HCT116 (cell line): ENCODE measurements around the gene SORCS2. TPM values are rescaled to one million over a fixed set of nuclear protein-coding genes. Genes with fewer than 3 reads are reported as not detected.

Experiments used
- ATAC-seq: fragments of 200-7000 bp; cut with Tn5 transposase; 2 replicates; pipeline ENCODE4 v1.9.1; 2020; ENCODE audit warnings: mild to moderate bottlenecking, moderate library complexity
- BruUV-seq: library from RNA; stranded (reverse); fragments of 400-500 nt; replicated peaks from 2 replicates; lab custom pipeline; 2021; lab: Mats Ljungman, UMichigan
- CTCF ChIA-PET: fragments of 300-600 bp; sonication (Branson Sonifier 250); formaldehyde crosslinking; loops from one replicate; lab custom pipeline; 2021; ENCODE audit warnings: antibody characterized with exemption; lab: Charles Lee
- POLR2A ChIA-PET: fragments of 300-600, 350-600 bp; sonication (Branson Sonifier 250); formaldehyde crosslinking; loops from one replicate; lab custom pipeline; 2021; ENCODE audit warnings: antibody characterized with exemption; lab: Charles Lee
- RAD21 ChIA-PET, 2 experiments: fragments of 300-600 bp; sonication (Branson Sonifier 250); formaldehyde crosslinking; loops; one replicate each; lab custom pipeline; 2023; ENCODE audit warnings: low total read pairs in 2 of 2; ENCODE audit not compliant: uncharacterized antibody in 2 of 2, unreplicated experiment in 2 of 2, low non-redundant PET in 1 of 2; lab: Charles Lee
- DNase-seq: peaks from one replicate; pipeline ENCODE4 v3.0.0-alpha.2; 2010; ENCODE audit warnings: low read depth, low spot score
- H2AFZ ChIP-seq: fragments of 200-600 bp; shearing (Covaris generic), sonication (generic); 2 replicates; pipeline ENCODE4 v1.6.1; 2017; ENCODE audit warnings: low read depth, mixed run types, mixed read lengths, antibody characterized with exemption, low read length; ENCODE audit not compliant: poor library complexity, severe bottlenecking
- H3K27ac ChIP-seq: 2 replicates; pipeline ENCODE4 v1.5.1; 2012; ENCODE audit warnings: low read depth, low read length
- H3K27me3 ChIP-seq: fragments of 200-600 bp; sonication (generic); 2 replicates; pipeline ENCODE4 v1.6.1; 2016; ENCODE audit warnings: mixed run types, low read length, mixed read lengths; ENCODE audit not compliant: insufficient read depth
- H3K36me3 ChIP-seq, 2 experiments: fragments of 200-500 bp in 1 of 2; fragments of 200-600 bp in 1 of 2; sonication (Bioruptor generic) in 1 of 2; sonication (generic) in 1 of 2; 2 replicates each; pipeline versions ENCODE4 v1.5.1 to v1.6.1; 2014 to 2016; ENCODE audit warnings: low read length in 2 of 2, inconsistent platforms in 1 of 2, mixed read lengths in 1 of 2, mixed run types in 1 of 2; ENCODE audit not compliant: insufficient read depth in 2 of 2, control insufficient read depth in 1 of 2
- H3K4me1 ChIP-seq, 2 experiments: fragments of 200-600 bp in 1 of 2; sonication (generic) in 1 of 2; 2 replicates each; pipeline versions ENCODE4 v1.5.1 to v1.6.1; 2012 to 2017; ENCODE audit warnings: low read length in 2 of 2, inconsistent platforms in 1 of 2, mild to moderate bottlenecking in 1 of 2, mixed read lengths in 1 of 2, mixed run types in 1 of 2, moderate library complexity in 1 of 2; ENCODE audit not compliant: insufficient read depth in 2 of 2, control insufficient read depth in 1 of 2
- H3K4me2 ChIP-seq: fragments of 200-600 bp; sonication (generic); 2 replicates; pipeline ENCODE4 v1.6.1; 2017; ENCODE audit warnings: mixed run types, low read length, mixed read lengths
- H3K4me3 ChIP-seq, 2 experiments: fragments of 200-600 bp in 1 of 2; sonication (generic) in 1 of 2; replicated peaks in 1 of 2; 2 replicates each; pipeline ENCODE4 v1.5.1; 2011 to 2016; ENCODE audit warnings: low read length in 2 of 2, control low read depth in 1 of 2, low read depth in 1 of 2, mild to moderate bottlenecking in 1 of 2, mixed read lengths in 1 of 2, mixed run types in 1 of 2
- H3K79me2 ChIP-seq: fragments of 200-600 bp; sonication (generic); 2 replicates; pipeline ENCODE4 v1.6.1; 2017; ENCODE audit warnings: mild to moderate bottlenecking, mixed run types, low read length, moderate library complexity, mixed read lengths; ENCODE audit not compliant: insufficient read depth
- H3K9ac ChIP-seq: fragments of 200-600 bp; sonication (generic); 2 replicates; pipeline ENCODE4 v1.6.1; 2016; ENCODE audit warnings: low read length, mixed read lengths
- H3K9me2 ChIP-seq: fragments of 200-600 bp; sonication (generic), shearing (Covaris generic); 2 replicates; pipeline ENCODE4 v1.6.1; 2017; ENCODE audit warnings: mixed run types, mild to moderate bottlenecking, moderate library complexity; ENCODE audit not compliant: insufficient read depth
- H3K9me3 ChIP-seq, 2 experiments: fragments of 200-500 bp in 1 of 2; fragments of 200-600 bp in 1 of 2; sonication (Bioruptor generic) in 1 of 2; sonication (generic) in 1 of 2; 2 replicates each; pipeline ENCODE4 v1.6.1; 2014 to 2017; ENCODE audit warnings: low read length in 2 of 2, mixed read lengths in 2 of 2, inconsistent platforms in 1 of 2, low read depth in 1 of 2, mild to moderate bottlenecking in 1 of 2, mixed run types in 1 of 2, moderate library complexity in 1 of 2; ENCODE audit not compliant: control insufficient read depth in 1 of 2, insufficient read depth in 1 of 2
- H4K20me1 ChIP-seq: fragments of 200-600 bp; sonication (generic), shearing (Covaris generic); 2 replicates; pipeline ENCODE4 v1.6.1; 2017; ENCODE audit warnings: mixed run types, mild to moderate bottlenecking, moderate library complexity; ENCODE audit not compliant: insufficient read depth
- ATF3 ChIP-seq: IDR thresholded peaks from 2 replicates; pipeline ENCODE4 v1.6.1; 2012
- CEBPB ChIP-seq: IDR thresholded peaks from 2 replicates; pipeline ENCODE4 v1.6.1; 2012; ENCODE audit warnings: low read depth
- EZH2 ChIP-seq: fragments of 200-600 bp; sonication (generic); IDR thresholded peaks from 2 replicates; pipeline ENCODE4 v1.6.1; 2017; ENCODE audit warnings: antibody characterized with exemption, mixed run types
- FOSL1 ChIP-seq: IDR thresholded peaks from 2 replicates; pipeline ENCODE4 v1.6.1; 2012; ENCODE audit warnings: low read depth
- POLR2A ChIP-seq: IDR thresholded peaks from 2 replicates; pipeline ENCODE4 v1.7.0; 2011; ENCODE audit warnings: borderline replicate concordance; ENCODE audit not compliant: insufficient read depth, insufficient read length; ENCODE audit errors: extremely low read depth
- POLR2AphosphoS5 ChIP-seq: IDR thresholded peaks from 2 replicates; pipeline ENCODE4 v1.6.1; 2011; ENCODE audit warnings: mild to moderate bottlenecking, low read depth, low read length, moderate library complexity
- RAD21 ChIP-seq: IDR thresholded peaks from 2 replicates; pipeline ENCODE4 v1.6.1; 2012; ENCODE audit warnings: low read depth, mild to moderate bottlenecking
- SIN3A ChIP-seq: IDR thresholded peaks from 2 replicates; pipeline ENCODE4 v1.6.1; 2012; ENCODE audit warnings: low read depth
- ZFX ChIP-seq: fragments of 450-650 bp; IDR thresholded peaks from 2 replicates; pipeline ENCODE4 v1.6.1; 2017
- ZNF274 ChIP-seq: fragments of 200-500 bp; sonication (Bioruptor generic); IDR thresholded peaks from 2 replicates; pipeline ENCODE4 v1.6.1; 2014; ENCODE audit warnings: mild to moderate bottlenecking, low read depth, low read length, inconsistent platforms
- intact Hi-C: fragments of 100-400 bp; cut with micrococcal nuclease; formaldehyde crosslinking; loops from 2 replicates; pipeline ENCODE4 v1.10.0; 2022
- total RNA-seq: library from RNA; stranded (reverse); gene quantifications from one replicate; pipeline ENCODE4 v1.2.1, GENCODE V29; 2021; ENCODE audit not compliant: unreplicated experiment
- TF ChIP-seq, protein P1 (sequence below), 3 experiments: fragments of 200-600 bp in 1 of 3; sonication (generic) in 1 of 3; IDR thresholded peaks in 2 of 3; conservative IDR thresholded peaks in 1 of 3; 2 replicates each; pipeline ENCODE4 v1.5.1; 2012 to 2017; ENCODE audit warnings: low read depth in 2 of 3, low read length in 2 of 3, antibody characterized with exemption in 1 of 3, borderline replicate concordance in 1 of 3, control low read depth in 1 of 3, mild to moderate bottlenecking in 1 of 3, mixed read lengths in 1 of 3, mixed run types in 1 of 3, moderate library complexity in 1 of 3; ENCODE audit not compliant: insufficient read depth in 1 of 3

The SORCS2 gene
- total RNA-seq, 1 experiment from 2014 or later: 0.37 TPM

DNA sequence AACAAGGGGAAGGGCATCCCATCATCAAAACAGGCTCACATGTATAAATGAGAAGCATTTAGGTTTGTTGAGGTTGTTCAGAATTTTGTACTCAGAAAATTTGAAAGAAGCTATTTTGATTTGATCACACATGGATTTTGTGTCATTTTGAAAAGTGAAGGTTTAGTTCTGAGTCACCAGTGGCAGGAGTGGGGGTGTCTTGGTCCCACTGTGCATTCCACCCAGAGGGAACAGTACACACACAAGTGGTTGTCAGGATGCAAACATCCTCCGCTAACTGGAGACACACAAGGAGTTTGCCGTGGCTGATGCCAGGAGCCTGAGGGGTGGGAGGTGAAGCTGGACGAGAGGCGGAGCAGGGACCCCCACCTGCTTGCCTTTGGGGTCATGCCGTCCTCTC is 440.6 kb downstream of the SORCS2 start:
- POLR2A ChIA-PET: no interaction called here
- intact Hi-C loops: no loop called here
- CTCF ChIA-PET: interaction anchor here (1.2 kb wide), 1 partner anchor 18 kb away, joined by 3 read pairs; no protein-coding TSS in a partner anchor
- Histone ChIP-seq H2AFZ (no peak overlapping the region), H3K9ac (no peak overlapping the region), H3K79me2 (no peaks in the 10 kb centered on the region), H3K27me3 (peaks cover 10% of the 10 kb centered on the region), H3K4me2 (no peak overlapping the region), H4K20me1 (no peaks in the 10 kb centered on the region), H3K36me3 (no peaks in the 10 kb centered on the region), H3K4me3 (no peak overlapping the region), H3K4me1 (peaks cover 3 to 20% of the 10 kb centered on the region in 2 experiments), H3K9me2 (no peaks in the 10 kb centered on the region), H3K9me3 (peaks cover 3 to 5% of the 10 kb centered on the region in 2 experiments; a peak in 1 of 4 replicates)
- DNase-seq (no peak), ATAC-seq (no peak)
- no TSS peak for BruUV-seq
- RAD21 ChIA-PET: no interaction called here
- TF ChIP-seq SIN3A: no peak
- no peak for TF ChIP-seq ZFX
- TF ChIP-seq ZNF274: no peak
- TF ChIP-seq, protein P1, sequence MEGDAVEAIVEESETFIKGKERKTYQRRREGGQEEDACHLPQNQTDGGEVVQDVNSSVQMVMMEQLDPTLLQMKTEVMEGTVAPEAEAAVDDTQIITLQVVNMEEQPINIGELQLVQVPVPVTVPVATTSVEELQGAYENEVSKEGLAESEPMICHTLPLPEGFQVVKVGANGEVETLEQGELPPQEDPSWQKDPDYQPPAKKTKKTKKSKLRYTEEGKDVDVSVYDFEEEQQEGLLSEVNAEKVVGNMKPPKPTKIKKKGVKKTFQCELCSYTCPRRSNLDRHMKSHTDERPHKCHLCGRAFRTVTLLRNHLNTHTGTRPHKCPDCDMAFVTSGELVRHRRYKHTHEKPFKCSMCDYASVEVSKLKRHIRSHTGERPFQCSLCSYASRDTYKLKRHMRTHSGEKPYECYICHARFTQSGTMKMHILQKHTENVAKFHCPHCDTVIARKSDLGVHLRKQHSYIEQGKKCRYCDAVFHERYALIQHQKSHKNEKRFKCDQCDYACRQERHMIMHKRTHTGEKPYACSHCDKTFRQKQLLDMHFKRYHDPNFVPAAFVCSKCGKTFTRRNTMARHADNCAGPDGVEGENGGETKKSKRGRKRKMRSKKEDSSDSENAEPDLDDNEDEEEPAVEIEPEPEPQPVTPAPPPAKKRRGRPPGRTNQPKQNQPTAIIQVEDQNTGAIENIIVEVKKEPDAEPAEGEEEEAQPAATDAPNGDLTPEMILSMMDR (IDR thresholded peaks at IDR 0.05 in 2 of 3, conservative IDR thresholded peaks at IDR 0.05 in 1 of 3; ENCODE audit: borderline replicate concordance in 1 of 3, insufficient read depth in 1 of 3, low read depth in 2 of 3, low read length in 2 of 3): no peak
- TF ChIP-seq POLR2A: no peak
- TF ChIP-seq CEBPB: no peak
- TF ChIP-seq POLR2AphosphoS5: no peak
- no peak for TF ChIP-seq ATF3
- no peak for TF ChIP-seq RAD21
- no peak for TF ChIP-seq EZH2
- TF ChIP-seq FOSL1: no peak
- TF ChIP-seq, all 23 proteins: peak for 0
- H3K27ac ChIP-seq: no peak overlapping the region
